Measurements from ENCODE around the gene LSM14A. TPM values are rescaled to one million over a fixed set of nuclear protein-coding genes. Genes with fewer than 3 reads are reported as not detected.
"Not testable (repeated sequence)": the region's sequence is repeated elsewhere in the genome, so short reads cannot be mapped to it uniquely, and the experiment has no call there.

The LSM14A gene
- total RNA-seq, 2 experiments from 2014 or later = 182 to 189 TPM

DNA sequence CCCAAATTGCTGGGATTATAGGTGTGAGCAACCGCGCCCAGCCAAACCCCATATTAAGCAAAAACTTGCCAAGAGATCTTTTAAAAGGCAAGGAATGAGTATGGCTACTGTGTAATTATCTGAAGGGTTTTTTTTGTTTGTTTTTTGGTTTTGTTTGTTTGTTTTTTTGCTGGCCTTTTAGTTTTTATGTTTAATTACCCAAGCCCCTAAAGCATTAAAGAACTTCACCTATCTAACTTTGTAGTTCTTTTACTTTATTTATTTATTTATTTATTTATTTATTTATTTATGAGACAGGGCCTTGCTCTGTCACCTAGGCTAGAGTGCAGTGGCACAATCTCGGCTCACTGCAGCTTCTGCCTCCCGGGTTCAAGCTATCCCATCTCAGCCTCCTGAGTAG lies 41.7 kb downstream of the LSM14A start:
- Histone ChIP-seq H3K9me2 (ENCODE audit: insufficient read depth, low read length) (no peaks in the 10 kb centered on the region), H3K36me3 (ENCODE audit: insufficient read depth, low read length) (peaks cover 89% of the 10 kb centered on the region), H4K20me1 (ENCODE audit: insufficient read depth, low read length) (no peaks in the 10 kb centered on the region), H3K9me3 (ENCODE audit: low read length) (no peaks in the 10 kb centered on the region), H3K4me1 (ENCODE audit: insufficient read depth, low read length, poor library complexity, severe bottlenecking) (no peaks in the 10 kb centered on the region), H3K27ac (ENCODE audit: low read depth, low read length, poor library complexity, severe bottlenecking) (no peak overlapping the region), H3K4me2 (ENCODE audit: low read length) (no peak overlapping the region), H2AFZ (ENCODE audit: low read length) (no peak overlapping the region), H3K79me2 (ENCODE audit: insufficient read depth, low read depth, low read length) (peaks cover 4% of the 10 kb centered on the region; the same call in 1 of the 2 replicates), H3K4me3 (ENCODE audit: low read depth, low read length, poor library complexity, severe bottlenecking) (no peak overlapping the region)
- BruUV-seq (replicated peaks) = no TSS peak
- CTCF ChIA-PET (ENCODE audit: unreplicated experiment) = no interaction called here
- no peak for TF ChIP-seq EZH2phosphoT487 (IDR thresholded peaks at IDR 0.05; ENCODE audit: borderline replicate concordance, low read depth, low read length)
- TF ChIP-seq, protein P1, sequence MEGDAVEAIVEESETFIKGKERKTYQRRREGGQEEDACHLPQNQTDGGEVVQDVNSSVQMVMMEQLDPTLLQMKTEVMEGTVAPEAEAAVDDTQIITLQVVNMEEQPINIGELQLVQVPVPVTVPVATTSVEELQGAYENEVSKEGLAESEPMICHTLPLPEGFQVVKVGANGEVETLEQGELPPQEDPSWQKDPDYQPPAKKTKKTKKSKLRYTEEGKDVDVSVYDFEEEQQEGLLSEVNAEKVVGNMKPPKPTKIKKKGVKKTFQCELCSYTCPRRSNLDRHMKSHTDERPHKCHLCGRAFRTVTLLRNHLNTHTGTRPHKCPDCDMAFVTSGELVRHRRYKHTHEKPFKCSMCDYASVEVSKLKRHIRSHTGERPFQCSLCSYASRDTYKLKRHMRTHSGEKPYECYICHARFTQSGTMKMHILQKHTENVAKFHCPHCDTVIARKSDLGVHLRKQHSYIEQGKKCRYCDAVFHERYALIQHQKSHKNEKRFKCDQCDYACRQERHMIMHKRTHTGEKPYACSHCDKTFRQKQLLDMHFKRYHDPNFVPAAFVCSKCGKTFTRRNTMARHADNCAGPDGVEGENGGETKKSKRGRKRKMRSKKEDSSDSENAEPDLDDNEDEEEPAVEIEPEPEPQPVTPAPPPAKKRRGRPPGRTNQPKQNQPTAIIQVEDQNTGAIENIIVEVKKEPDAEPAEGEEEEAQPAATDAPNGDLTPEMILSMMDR (conservative IDR thresholded peaks at IDR 0.05; ENCODE audit: low read length) = no peak
- POLR2A ChIA-PET = interaction anchor here (1.1 kb wide), 1 partner anchor 13 kb away, joined by 3 read pairs; no protein-coding TSS in a partner anchor
- intact Hi-C loops (cut with micrococcal nuclease; ENCODE audit: unreplicated experiment) = no loop called here
- no peak for DNase-seq (ENCODE audit: low spot score)

DNA sequence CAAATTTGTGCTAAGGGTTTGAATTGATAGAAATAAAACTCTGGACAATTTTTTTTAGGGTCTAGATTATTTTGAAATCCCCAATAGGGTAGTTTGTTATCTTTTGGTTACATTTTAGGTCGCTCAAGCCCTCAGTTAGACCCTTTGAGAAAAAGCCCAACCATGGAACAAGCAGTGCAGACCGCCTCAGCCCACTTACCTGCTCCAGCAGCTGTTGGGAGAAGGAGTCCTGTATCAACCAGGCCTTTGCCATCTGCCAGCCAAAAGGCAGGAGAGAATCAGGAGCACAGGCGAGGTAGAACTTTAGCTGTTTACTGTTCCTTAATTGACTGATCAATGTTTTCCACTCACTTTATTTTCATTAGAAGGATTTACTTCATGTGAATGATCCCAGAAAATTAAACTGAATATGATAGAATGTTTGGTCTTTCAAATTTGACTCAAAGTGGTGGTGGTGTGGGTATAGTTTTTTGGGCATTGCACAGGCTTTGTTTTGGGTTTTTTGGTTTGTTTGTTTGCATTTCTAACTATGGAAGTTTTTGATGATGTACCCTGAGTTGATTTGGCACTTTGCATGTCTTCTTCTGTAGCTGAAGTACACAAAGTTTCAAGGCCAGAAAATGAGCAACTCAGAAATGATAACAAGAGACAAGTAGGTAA lies 42.8 kb downstream of the LSM14A start:
- H3K4me1 ChIP-seq (ENCODE audit: insufficient read depth, low read length, poor library complexity, severe bottlenecking) = no peaks in the 10 kb centered on the region
- no peak overlapping the region for H3K4me2 ChIP-seq (ENCODE audit: low read length)
- H3K79me2 ChIP-seq (ENCODE audit: insufficient read depth, low read depth, low read length) = peaks cover 4% of the 10 kb centered on the region; the same call in 1 of the 2 replicates
- DNase-seq (ENCODE audit: low spot score) = no peak
- TF ChIP-seq, protein P1 (conservative IDR thresholded peaks at IDR 0.05; ENCODE audit: low read length) = no peak
- TF ChIP-seq EZH2phosphoT487 (IDR thresholded peaks at IDR 0.05; ENCODE audit: borderline replicate concordance, low read depth, low read length) = no peak
- BruUV-seq (replicated peaks) = TSS peak; percentile 15
- H3K36me3 ChIP-seq (ENCODE audit: insufficient read depth, low read length) = peaks cover 88% of the 10 kb centered on the region
- no peaks in the 10 kb centered on the region for H4K20me1 ChIP-seq (ENCODE audit: insufficient read depth, low read length)
- no peaks in the 10 kb centered on the region for H3K9me2 ChIP-seq (ENCODE audit: insufficient read depth, low read length)
- intact Hi-C loops (cut with micrococcal nuclease; ENCODE audit: unreplicated experiment) = no loop called here
- no peak overlapping the region for H3K27ac ChIP-seq (ENCODE audit: low read depth, low read length, poor library complexity, severe bottlenecking)
- H2AFZ ChIP-seq (ENCODE audit: low read length) = no peak overlapping the region
- POLR2A ChIA-PET = interaction anchor here (1.0 kb wide), 1 partner anchor 14 kb away, joined by 3 read pairs; no protein-coding TSS in a partner anchor
- no peaks in the 10 kb centered on the region for H3K9me3 ChIP-seq (ENCODE audit: low read length)
- CTCF ChIA-PET (ENCODE audit: unreplicated experiment) = no interaction called here
- no peak overlapping the region for H3K4me3 ChIP-seq (ENCODE audit: low read depth, low read length, poor library complexity, severe bottlenecking)

DNA sequence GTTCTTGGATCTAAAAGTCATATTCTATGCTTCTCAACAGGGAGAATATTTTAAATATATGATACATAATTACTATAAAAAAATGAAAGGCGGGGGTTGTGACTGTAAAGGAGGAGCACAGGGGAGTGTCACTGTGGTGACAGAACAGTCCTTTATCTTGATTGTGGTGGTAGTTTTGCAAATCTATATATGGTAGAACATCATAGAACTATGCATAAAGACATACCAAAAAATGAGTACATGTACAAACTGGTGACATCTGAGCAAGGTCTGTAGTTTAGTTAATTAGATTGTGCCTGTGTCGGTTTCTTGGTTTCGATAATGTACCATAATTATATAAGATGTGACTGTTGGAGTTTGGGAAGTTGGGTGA lies 43.3 kb downstream of the LSM14A start:
- ChIA-PET CTCF (ENCODE audit: unreplicated experiment) (no interaction called here), POLR2A (interaction anchor here (1.0 kb wide), 1 partner anchor 14 kb away, joined by 3 read pairs; no protein-coding TSS in a partner anchor)
- no TSS peak for BruUV-seq (replicated peaks)
- Histone ChIP-seq H3K27ac (ENCODE audit: low read depth, low read length, poor library complexity, severe bottlenecking) (no peak overlapping the region), H3K4me2 (ENCODE audit: low read length) (no peak overlapping the region), H2AFZ (ENCODE audit: low read length) (no peak overlapping the region), H3K9me3 (ENCODE audit: low read length) (no peaks in the 10 kb centered on the region), H3K9me2 (ENCODE audit: insufficient read depth, low read length) (no peaks in the 10 kb centered on the region), H3K4me1 (ENCODE audit: insufficient read depth, low read length, poor library complexity, severe bottlenecking) (no peaks in the 10 kb centered on the region), H3K36me3 (ENCODE audit: insufficient read depth, low read length) (peaks cover 88% of the 10 kb centered on the region), H3K4me3 (ENCODE audit: low read depth, low read length, poor library complexity, severe bottlenecking) (no peak overlapping the region), H4K20me1 (ENCODE audit: insufficient read depth, low read length) (no peaks in the 10 kb centered on the region), H3K79me2 (ENCODE audit: insufficient read depth, low read depth, low read length) (peaks cover 4% of the 10 kb centered on the region; the same call in 1 of the 2 replicates)
- no peak for DNase-seq (ENCODE audit: low spot score)
- intact Hi-C loops (cut with micrococcal nuclease; ENCODE audit: unreplicated experiment) = no loop called here
- TF ChIP-seq, protein P1 (conservative IDR thresholded peaks at IDR 0.05; ENCODE audit: low read length) = no peak
- no peak for TF ChIP-seq EZH2phosphoT487 (IDR thresholded peaks at IDR 0.05; ENCODE audit: borderline replicate concordance, low read depth, low read length)

DNA sequence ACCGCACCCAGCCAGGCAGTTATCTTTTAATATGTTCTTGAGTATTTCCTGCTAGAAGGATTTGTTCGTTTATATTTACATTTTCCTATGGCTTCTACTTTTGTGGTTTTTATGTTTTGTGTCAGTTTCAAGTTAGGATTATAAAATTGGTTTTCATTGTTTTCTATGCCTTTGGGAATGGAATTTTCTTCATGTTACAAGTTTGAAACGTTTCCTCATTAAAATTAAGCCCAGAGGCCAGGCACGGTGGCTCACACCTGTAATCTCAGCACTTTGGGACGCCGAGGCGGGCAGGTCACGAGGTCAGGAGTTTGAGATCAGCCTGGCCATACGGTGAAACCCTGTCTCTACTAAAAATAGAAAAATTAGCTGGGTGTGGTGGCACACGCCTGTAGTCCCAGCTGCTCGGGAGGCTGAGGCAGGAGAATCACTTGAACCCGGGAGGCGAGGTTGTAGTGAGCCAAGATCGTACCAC lies 44.5 kb downstream of the LSM14A start:
- DNase-seq (ENCODE audit: low spot score); BruUV-seq (replicated peaks); H4K20me1 ChIP-seq (ENCODE audit: insufficient read depth, low read length); POLR2A ChIA-PET; CTCF ChIA-PET (ENCODE audit: unreplicated experiment); intact Hi-C loops (cut with micrococcal nuclease; ENCODE audit: unreplicated experiment); H3K4me2 ChIP-seq (ENCODE audit: low read length); H3K9me2 ChIP-seq (ENCODE audit: insufficient read depth, low read length); H3K9me3 ChIP-seq (ENCODE audit: low read length); H3K27ac ChIP-seq (ENCODE audit: low read depth, low read length, poor library complexity, severe bottlenecking); H2AFZ ChIP-seq (ENCODE audit: low read length); H3K79me2 ChIP-seq (ENCODE audit: insufficient read depth, low read depth, low read length); H3K4me3 ChIP-seq (ENCODE audit: low read depth, low read length, poor library complexity, severe bottlenecking); H3K4me1 ChIP-seq (ENCODE audit: insufficient read depth, low read length, poor library complexity, severe bottlenecking): not testable (repeated sequence)
- H3K36me3 ChIP-seq (ENCODE audit: insufficient read depth, low read length) = peaks cover 88% of the 10 kb centered on the region

Measured in OCI-LY7 (cell line).